Loucy (cell line): Measurements from ENCODE around the gene CENPB.

ENCODE experiments used
- H2AFZ ChIP-seq: fragments of 200-600 bp; sonication (generic); 2 replicates; pipeline ENCODE4 v1.6.0; 2016; ENCODE audit warnings: antibody characterized with exemption, mild to moderate bottlenecking, low read length, moderate library complexity
- H3F3A ChIP-seq: fragments of 200-600 bp; 2 replicates; pipeline ENCODE4 v1.6.0; 2016; ENCODE audit warnings: antibody characterized with exemption, low read depth, mild to moderate bottlenecking
- H3K27me3 ChIP-seq: fragments of 200-600 bp; sonication (generic); 2 replicates; pipeline ENCODE4 v1.6.1; 2014; ENCODE audit warnings: low read length, mild to moderate bottlenecking; ENCODE audit not compliant: insufficient read depth, poor library complexity, severe bottlenecking
- H3K36me3 ChIP-seq: fragments of 200-600 bp; sonication (generic); 2 replicates; pipeline ENCODE4 v1.6.1; 2016; ENCODE audit warnings: low read length; ENCODE audit not compliant: insufficient read depth
- H3K4me1 ChIP-seq: fragments of 200-600 bp; sonication (generic); 2 replicates; pipeline ENCODE4 v1.5.1; 2014; ENCODE audit warnings: low read length, mild to moderate bottlenecking; ENCODE audit not compliant: insufficient read depth, poor library complexity, severe bottlenecking
- H3K4me2 ChIP-seq: fragments of 200-600 bp; sonication (generic); 2 replicates; pipeline ENCODE4 v1.6.0; 2014; ENCODE audit warnings: antibody characterized with exemption, low read length, low read depth, mild to moderate bottlenecking; ENCODE audit not compliant: poor library complexity, severe bottlenecking
- H3K4me3 ChIP-seq: fragments of 200-600 bp; sonication (generic); 2 replicates; pipeline ENCODE4 v1.5.1; 2014; ENCODE audit warnings: low read length, mild to moderate bottlenecking, mixed read lengths; ENCODE audit not compliant: poor library complexity, severe bottlenecking
- H3K79me2 ChIP-seq: fragments of 200-600 bp; sonication (generic); 2 replicates; pipeline ENCODE4 v1.6.1; 2014; ENCODE audit warnings: low read length; ENCODE audit not compliant: insufficient read depth
- H3K9ac ChIP-seq: fragments of 200-600 bp; sonication (generic); 2 replicates; pipeline ENCODE4 v1.6.0; 2014; ENCODE audit warnings: mild to moderate bottlenecking, low read depth, low read length, moderate library complexity; ENCODE audit not compliant: poor library complexity, severe bottlenecking
- H3K9me2 ChIP-seq: fragments of 200-600 bp; sonication (generic); replicated peaks from 2 replicates; pipeline ENCODE4 v1.6.1; 2016; ENCODE audit warnings: low read depth, low read length, mixed read lengths
- H3K9me3 ChIP-seq: fragments of 200-600 bp; sonication (generic); 2 replicates; pipeline ENCODE4 v1.6.1; 2014; ENCODE audit warnings: mild to moderate bottlenecking, antibody characterized with exemption, low read length, low read depth; ENCODE audit not compliant: insufficient read depth
- H4K20me1 ChIP-seq: fragments of 200-600 bp; sonication (generic); 2 replicates; pipeline ENCODE4 v1.6.0; 2014; ENCODE audit warnings: antibody characterized with exemption, low read length, mild to moderate bottlenecking; ENCODE audit not compliant: insufficient read depth, poor library complexity, severe bottlenecking
- EZH2phosphoT487 ChIP-seq: fragments of 200-600 bp; IDR thresholded peaks from 2 replicates; pipeline ENCODE4 v1.6.1; 2018; ENCODE audit warnings: antibody characterized with exemption, mild to moderate bottlenecking, moderate library complexity, borderline replicate concordance
- TF ChIP-seq, protein P1 (sequence below): fragments of 200-600 bp; sonication (generic); conservative IDR thresholded peaks from 2 replicates; pipeline ENCODE4 v1.5.1; 2014; ENCODE audit warnings: mild to moderate bottlenecking, antibody characterized with exemption, low read length

The CENPB gene

GRCh38 chr20:3749087-3749688, 37.4 kb downstream of the CENPB start:
- H3K9ac ChIP-seq: no peak overlapping the region
- H2AFZ ChIP-seq: no peak overlapping the region
- H3K79me2 ChIP-seq: no peaks in the 10 kb centered on the region
- H4K20me1 ChIP-seq: no peaks in the 10 kb centered on the region
- H3K4me1 ChIP-seq: peaks cover 12% of the 10 kb centered on the region
- H3K9me3 ChIP-seq: no peaks in the 10 kb centered on the region
- no peak overlapping the region for H3K4me2 ChIP-seq
- H3K4me3 ChIP-seq: no peak overlapping the region
- no peak for TF ChIP-seq EZH2phosphoT487
- TF ChIP-seq, protein P1, sequence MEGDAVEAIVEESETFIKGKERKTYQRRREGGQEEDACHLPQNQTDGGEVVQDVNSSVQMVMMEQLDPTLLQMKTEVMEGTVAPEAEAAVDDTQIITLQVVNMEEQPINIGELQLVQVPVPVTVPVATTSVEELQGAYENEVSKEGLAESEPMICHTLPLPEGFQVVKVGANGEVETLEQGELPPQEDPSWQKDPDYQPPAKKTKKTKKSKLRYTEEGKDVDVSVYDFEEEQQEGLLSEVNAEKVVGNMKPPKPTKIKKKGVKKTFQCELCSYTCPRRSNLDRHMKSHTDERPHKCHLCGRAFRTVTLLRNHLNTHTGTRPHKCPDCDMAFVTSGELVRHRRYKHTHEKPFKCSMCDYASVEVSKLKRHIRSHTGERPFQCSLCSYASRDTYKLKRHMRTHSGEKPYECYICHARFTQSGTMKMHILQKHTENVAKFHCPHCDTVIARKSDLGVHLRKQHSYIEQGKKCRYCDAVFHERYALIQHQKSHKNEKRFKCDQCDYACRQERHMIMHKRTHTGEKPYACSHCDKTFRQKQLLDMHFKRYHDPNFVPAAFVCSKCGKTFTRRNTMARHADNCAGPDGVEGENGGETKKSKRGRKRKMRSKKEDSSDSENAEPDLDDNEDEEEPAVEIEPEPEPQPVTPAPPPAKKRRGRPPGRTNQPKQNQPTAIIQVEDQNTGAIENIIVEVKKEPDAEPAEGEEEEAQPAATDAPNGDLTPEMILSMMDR: no peak
- H3K9me2 ChIP-seq: no peaks in the 10 kb centered on the region
- H3F3A ChIP-seq: no peaks in the 10 kb centered on the region
- no peaks in the 10 kb centered on the region for H3K27me3 ChIP-seq
- no peaks in the 10 kb centered on the region for H3K36me3 ChIP-seq

DNA sequence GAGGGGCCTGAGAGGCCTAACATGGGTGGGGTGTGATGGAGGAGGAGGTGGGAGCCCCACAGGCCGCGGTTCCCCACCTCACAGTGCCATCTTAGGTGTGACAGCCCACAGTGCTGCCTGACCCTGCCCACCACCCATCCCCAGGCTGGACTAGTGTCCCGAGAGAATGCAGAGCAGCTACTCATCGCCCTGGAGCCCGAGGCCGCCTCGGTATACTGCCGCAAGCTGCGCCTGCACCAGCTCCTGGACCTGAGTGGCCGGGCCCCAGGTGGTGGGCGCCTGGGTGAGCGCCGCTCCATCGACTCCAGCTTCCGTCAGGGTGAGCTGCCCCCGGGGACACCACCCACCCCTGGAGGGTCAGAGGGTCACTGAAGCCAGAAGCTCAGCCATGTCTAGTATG, 38.5 kb downstream of the CENPB start:
- H2AFZ ChIP-seq: no peak overlapping the region
- H3K9ac ChIP-seq: no peak overlapping the region
- no peak overlapping the region for H3K4me3 ChIP-seq
- H3K4me1 ChIP-seq: peaks cover 13% of the 10 kb centered on the region
- H3K27me3 ChIP-seq: no peaks in the 10 kb centered on the region
- no peaks in the 10 kb centered on the region for H3K36me3 ChIP-seq
- H3F3A ChIP-seq: no peaks in the 10 kb centered on the region
- no peaks in the 10 kb centered on the region for H4K20me1 ChIP-seq
- H3K4me2 ChIP-seq: no peak overlapping the region
- no peaks in the 10 kb centered on the region for H3K9me3 ChIP-seq
- no peaks in the 10 kb centered on the region for H3K9me2 ChIP-seq
- TF ChIP-seq, protein P1: no peak
- no peak for TF ChIP-seq EZH2phosphoT487
- H3K79me2 ChIP-seq: no peaks in the 10 kb centered on the region

DNA sequence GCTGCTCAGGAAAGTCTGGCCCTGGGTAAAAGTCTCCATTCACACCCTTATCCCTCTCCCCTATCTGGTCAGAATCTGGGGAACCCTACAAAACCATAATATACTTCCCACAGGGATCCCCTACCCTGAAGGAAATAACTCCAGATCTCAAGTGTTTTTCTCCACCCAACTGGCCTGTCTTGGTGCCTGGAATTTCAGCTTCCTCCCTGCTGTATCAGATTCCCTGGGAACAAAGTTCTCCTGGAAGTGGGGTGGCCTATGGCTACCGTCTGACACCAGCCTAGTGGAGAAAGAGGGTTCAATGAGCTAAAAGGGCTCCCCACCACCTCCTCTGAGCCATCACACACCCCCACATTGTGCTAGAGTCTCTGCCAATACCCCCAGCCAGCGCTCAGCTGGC, 39.1 kb downstream of the CENPB start:
- Histone ChIP-seq H3K9me2 (no peaks in the 10 kb centered on the region), H3K4me2 (no peak overlapping the region), H3K9me3 (no peaks in the 10 kb centered on the region), H3K4me3 (no peak overlapping the region), H3K9ac (no peak overlapping the region), H2AFZ (no peak overlapping the region), H3K27me3 (no peaks in the 10 kb centered on the region), H3K79me2 (no peaks in the 10 kb centered on the region), H3K36me3 (no peaks in the 10 kb centered on the region), H3F3A (no peaks in the 10 kb centered on the region), H4K20me1 (no peaks in the 10 kb centered on the region), H3K4me1 (peaks cover 13% of the 10 kb centered on the region)
- no peak for TF ChIP-seq EZH2phosphoT487
- TF ChIP-seq, protein P1: no peak
